Measurements from ENCODE around the gene ZAR1. TPM values are rescaled to one million over a fixed set of nuclear protein-coding genes. Genes with fewer than 3 reads are reported as not detected.
A peak's percentile ranks its signal among the peaks of the same experiment; 100 is the strongest.

The ZAR1 gene
- polyA plus RNA-seq, 2 of the 4 experiments (the other 2 are of a cell fraction) = 0.05 TPM; not detected in 1

DNA sequence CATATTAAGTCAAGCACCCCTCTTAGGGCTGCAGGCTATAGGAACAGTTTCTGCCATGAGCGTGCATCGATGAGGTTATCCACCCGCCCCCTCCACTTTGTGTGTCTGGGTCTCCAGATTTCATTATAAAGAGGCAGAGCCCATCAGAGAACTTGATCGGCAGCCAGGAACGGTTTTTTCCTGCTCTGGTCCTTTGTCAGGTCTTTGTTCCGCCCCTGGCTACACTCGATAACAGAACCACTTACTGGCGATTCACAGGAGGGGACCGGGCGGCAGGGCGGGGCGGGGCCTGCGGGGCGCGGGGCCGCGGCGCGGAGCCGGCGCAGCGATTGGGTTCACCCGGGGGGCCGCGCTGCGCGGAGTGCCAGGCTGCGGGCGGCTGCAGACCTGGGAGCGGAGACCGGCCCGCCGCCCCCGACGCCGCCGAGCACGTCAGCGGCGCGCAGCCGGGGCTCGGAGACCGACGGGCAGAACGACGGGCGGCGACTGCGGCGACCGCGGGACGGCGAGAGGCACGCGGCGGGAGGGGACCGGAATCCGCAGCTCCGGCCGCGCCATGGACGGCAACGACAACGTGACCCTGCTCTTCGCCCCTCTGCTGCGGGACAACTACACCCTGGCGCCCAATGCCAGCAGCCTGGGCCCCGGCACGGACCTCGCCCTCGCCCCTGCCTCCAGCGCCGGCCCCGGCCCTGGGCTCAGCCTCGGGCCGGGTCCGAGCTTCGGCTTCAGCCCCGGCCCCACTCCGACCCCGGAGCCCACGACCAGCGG, 6.9 kb upstream of the ZAR1 start, which contains the start of gene SLC10A4 (continued):
- TF ChIP-seq, protein P1, sequence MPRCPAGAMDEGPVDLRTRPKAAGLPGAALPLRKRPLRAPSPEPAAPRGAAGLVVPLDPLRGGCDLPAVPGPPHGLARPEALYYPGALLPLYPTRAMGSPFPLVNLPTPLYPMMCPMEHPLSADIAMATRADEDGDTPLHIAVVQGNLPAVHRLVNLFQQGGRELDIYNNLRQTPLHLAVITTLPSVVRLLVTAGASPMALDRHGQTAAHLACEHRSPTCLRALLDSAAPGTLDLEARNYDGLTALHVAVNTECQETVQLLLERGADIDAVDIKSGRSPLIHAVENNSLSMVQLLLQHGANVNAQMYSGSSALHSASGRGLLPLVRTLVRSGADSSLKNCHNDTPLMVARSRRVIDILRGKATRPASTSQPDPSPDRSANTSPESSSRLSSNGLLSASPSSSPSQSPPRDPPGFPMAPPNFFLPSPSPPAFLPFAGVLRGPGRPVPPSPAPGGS (IDR thresholded peaks at IDR 0.05) = no peak
- no peak for TF ChIP-seq SREBF2 (IDR thresholded peaks at IDR 0.05)
- no peak for TF ChIP-seq CBX2 (IDR thresholded peaks at IDR 0.05; ENCODE audit: borderline replicate concordance, low read depth)
- TF ChIP-seq RFX5 (IDR thresholded peaks at IDR 0.05) = no peak
- no peak for TF ChIP-seq RARB (CRISPR knock-in tag; IDR thresholded peaks at IDR 0.05)
- TF ChIP-seq, protein P2, sequence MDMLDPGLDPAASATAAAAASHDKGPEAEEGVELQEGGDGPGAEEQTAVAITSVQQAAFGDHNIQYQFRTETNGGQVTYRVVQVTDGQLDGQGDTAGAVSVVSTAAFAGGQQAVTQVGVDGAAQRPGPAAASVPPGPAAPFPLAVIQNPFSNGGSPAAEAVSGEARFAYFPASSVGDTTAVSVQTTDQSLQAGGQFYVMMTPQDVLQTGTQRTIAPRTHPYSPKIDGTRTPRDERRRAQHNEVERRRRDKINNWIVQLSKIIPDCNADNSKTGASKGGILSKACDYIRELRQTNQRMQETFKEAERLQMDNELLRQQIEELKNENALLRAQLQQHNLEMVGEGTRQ (IDR thresholded peaks at IDR 0.05) = no peak
- 0 out of 5 replicates have a peak, but pooled peaks of 1 of the 2 experiments have one; percentile 30 for TF ChIP-seq JUN (IDR thresholded peaks at IDR 0.05)
- no peak for TF ChIP-seq ZNF302 (CRISPR knock-in tag; IDR thresholded peaks at IDR 0.05)
- TF ChIP-seq POLR2A (IDR thresholded peaks at IDR 0.05; ENCODE audit: low read length) = peak; percentile 30; the same call in 1 of the 2 replicates
- TF ChIP-seq KDM5A (IDR thresholded peaks at IDR 0.05) = no peak
- TF ChIP-seq, protein P3, sequence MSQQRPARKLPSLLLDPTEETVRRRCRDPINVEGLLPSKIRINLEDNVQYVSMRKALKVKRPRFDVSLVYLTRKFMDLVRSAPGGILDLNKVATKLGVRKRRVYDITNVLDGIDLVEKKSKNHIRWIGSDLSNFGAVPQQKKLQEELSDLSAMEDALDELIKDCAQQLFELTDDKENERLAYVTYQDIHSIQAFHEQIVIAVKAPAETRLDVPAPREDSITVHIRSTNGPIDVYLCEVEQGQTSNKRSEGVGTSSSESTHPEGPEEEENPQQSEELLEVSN (IDR thresholded peaks at IDR 0.05; ENCODE audit: borderline replicate concordance, low read depth) = 0 out of 2 replicates have a peak, but pooled peaks have one; percentile 39
- TF ChIP-seq, protein P4, sequence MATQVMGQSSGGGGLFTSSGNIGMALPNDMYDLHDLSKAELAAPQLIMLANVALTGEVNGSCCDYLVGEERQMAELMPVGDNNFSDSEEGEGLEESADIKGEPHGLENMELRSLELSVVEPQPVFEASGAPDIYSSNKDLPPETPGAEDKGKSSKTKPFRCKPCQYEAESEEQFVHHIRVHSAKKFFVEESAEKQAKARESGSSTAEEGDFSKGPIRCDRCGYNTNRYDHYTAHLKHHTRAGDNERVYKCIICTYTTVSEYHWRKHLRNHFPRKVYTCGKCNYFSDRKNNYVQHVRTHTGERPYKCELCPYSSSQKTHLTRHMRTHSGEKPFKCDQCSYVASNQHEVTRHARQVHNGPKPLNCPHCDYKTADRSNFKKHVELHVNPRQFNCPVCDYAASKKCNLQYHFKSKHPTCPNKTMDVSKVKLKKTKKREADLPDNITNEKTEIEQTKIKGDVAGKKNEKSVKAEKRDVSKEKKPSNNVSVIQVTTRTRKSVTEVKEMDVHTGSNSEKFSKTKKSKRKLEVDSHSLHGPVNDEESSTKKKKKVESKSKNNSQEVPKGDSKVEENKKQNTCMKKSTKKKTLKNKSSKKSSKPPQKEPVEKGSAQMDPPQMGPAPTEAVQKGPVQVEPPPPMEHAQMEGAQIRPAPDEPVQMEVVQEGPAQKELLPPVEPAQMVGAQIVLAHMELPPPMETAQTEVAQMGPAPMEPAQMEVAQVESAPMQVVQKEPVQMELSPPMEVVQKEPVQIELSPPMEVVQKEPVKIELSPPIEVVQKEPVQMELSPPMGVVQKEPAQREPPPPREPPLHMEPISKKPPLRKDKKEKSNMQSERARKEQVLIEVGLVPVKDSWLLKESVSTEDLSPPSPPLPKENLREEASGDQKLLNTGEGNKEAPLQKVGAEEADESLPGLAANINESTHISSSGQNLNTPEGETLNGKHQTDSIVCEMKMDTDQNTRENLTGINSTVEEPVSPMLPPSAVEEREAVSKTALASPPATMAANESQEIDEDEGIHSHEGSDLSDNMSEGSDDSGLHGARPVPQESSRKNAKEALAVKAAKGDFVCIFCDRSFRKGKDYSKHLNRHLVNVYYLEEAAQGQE (IDR thresholded peaks at IDR 0.05) = no peak

DNA sequence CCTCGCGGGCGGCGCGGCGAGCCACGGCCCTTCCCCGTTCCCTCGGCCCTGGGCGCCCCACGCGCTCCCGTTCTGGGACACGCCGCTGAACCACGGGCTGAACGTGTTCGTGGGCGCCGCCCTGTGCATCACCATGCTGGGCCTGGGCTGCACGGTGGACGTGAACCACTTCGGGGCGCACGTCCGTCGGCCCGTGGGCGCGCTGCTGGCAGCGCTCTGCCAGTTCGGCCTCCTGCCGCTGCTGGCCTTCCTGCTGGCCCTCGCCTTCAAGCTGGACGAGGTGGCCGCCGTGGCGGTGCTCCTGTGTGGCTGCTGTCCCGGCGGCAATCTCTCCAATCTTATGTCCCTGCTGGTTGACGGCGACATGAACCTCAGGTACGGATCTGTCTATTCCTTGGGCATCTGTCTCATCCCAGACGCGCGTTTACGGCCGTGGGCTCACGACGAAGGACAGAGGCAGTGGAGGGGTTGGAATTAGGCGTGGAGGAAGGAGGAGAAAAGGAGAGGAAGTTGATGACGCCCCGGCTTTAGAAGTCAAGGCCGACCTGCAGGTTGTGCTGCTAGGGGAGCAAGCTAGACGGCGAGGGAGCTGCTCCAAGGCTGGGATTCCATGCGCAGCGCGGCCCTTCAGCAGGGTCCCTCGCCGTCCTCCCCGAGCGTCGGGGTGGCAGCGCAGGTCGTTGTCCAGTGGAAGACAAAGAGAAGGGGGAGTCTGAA, 6.1 kb upstream of the ZAR1 start:
- peak overlapping the region; percentile 72 to 89 for H3K27ac ChIP-seq
- POLR2A ChIA-PET = no interaction called here
- DNase-seq (ENCODE audit: low read depth in 1 of 2, low spot score in 1 of 2) (peak in 1 of 2 experiments; percentile 13), FAIRE-seq (no peak), ATAC-seq (peak; percentile 72 to 74)
- no peaks in the 10 kb centered on the region for H3K9me3 ChIP-seq
- H3K4me1 ChIP-seq = no peaks in the 10 kb centered on the region
- peak overlapping the region; percentile 63 for H3K4me2 ChIP-seq
- CTCF ChIA-PET = no interaction called here
- peak overlapping the region; percentile 76 for H3K4me3 ChIP-seq
- WGBS (ENCODE audit: missing lambda C conversion rate) = 74% methylated on average over 41 of the region's 66 CpGs
- TF ChIP-seq ZFP36 (IDR thresholded peaks at IDR 0.05; ENCODE audit: borderline replicate concordance, partially characterized antibody) (no peak), KDM5A (IDR thresholded peaks at IDR 0.05) (no peak), NR3C1 (IDR thresholded peaks at IDR 0.05) (no peak), PHF8 (IDR thresholded peaks at IDR 0.05; ENCODE audit: borderline replicate concordance, low read depth) (no peak)
- TF ChIP-seq, protein P5, sequence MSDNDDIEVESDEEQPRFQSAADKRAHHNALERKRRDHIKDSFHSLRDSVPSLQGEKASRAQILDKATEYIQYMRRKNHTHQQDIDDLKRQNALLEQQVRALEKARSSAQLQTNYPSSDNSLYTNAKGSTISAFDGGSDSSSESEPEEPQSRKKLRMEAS (IDR thresholded peaks at IDR 0.05) = peak; percentile 19; the same call in 1 of the 2 replicates
- TF ChIP-seq, protein P3 (IDR thresholded peaks at IDR 0.05; ENCODE audit: borderline replicate concordance, low read depth) = 0 out of 2 replicates have a peak, but pooled peaks have one; percentile 13
